Glutamatergic neuron (in vitro differentiated cells): ENCODE data around the gene P4HA1. TPM values are rescaled to one million over a fixed set of nuclear protein-coding genes. Genes with fewer than 3 reads are reported as not detected.

Experiments used
- DNase-seq: peaks from one replicate; pipeline ENCODE4 v3.0.0; 2022
- H3K27ac Mint-ChIP-seq: one replicate; pipeline ENCODE4 v1.8.0; 2020; ENCODE audit warnings: mild to moderate bottlenecking, mixed read lengths, inconsistent platforms; ENCODE audit not compliant: unreplicated experiment
- H3K27me3 Mint-ChIP-seq: one replicate; pipeline ENCODE4 v1.8.0; 2020; ENCODE audit warnings: mild to moderate bottlenecking, moderate library complexity, mixed read lengths, inconsistent platforms; ENCODE audit not compliant: unreplicated experiment
- H3K36me3 Mint-ChIP-seq: one replicate; pipeline ENCODE4 v1.8.0; 2020; ENCODE audit warnings: mild to moderate bottlenecking, mixed read lengths, inconsistent platforms; ENCODE audit not compliant: unreplicated experiment
- H3K4me1 Mint-ChIP-seq: one replicate; pipeline ENCODE4 v1.8.0; 2020; ENCODE audit warnings: mild to moderate bottlenecking, low read depth, mixed read lengths, inconsistent platforms; ENCODE audit not compliant: unreplicated experiment
- H3K4me3 Mint-ChIP-seq: one replicate; pipeline ENCODE4 v1.8.0; 2020; ENCODE audit warnings: mild to moderate bottlenecking, mixed read lengths, inconsistent platforms; ENCODE audit not compliant: unreplicated experiment
- H3K9me3 Mint-ChIP-seq: one replicate; pipeline ENCODE4 v1.8.0; 2020; ENCODE audit warnings: mild to moderate bottlenecking, moderate library complexity, mixed read lengths, inconsistent platforms; ENCODE audit not compliant: unreplicated experiment
- CTCF ChIP-seq: fragments of 200-600 bp; sonication (generic); IDR thresholded peaks from one replicate; pipeline ENCODE4 v1.5.0; 2021; ENCODE audit not compliant: partially characterized antibody, unreplicated experiment
- total RNA-seq: library from RNA; stranded (reverse); fragmentation: NEBNext Ultra II Directional; extraction: Animal tissue kit (Norgen Biotek cat#: 25700); gene quantifications from one replicate; pipeline ENCODE4 v1.2.1, GENCODE V29; 2021; ENCODE audit not compliant: unreplicated experiment

P4HA1 gene
- total RNA-seq, 1 donor from 2014 or later: 3.5 TPM

- no peaks in the 10 kb centered on the region for H3K9me3 Mint-ChIP-seq
- no peak for TF ChIP-seq CTCF
- H3K4me3 Mint-ChIP-seq: no peak overlapping the region
- peaks cover 2% of the 10 kb centered on the region for H3K4me1 Mint-ChIP-seq
- no peak for DNase-seq
- H3K36me3 Mint-ChIP-seq: no peaks in the 10 kb centered on the region
- H3K27ac Mint-ChIP-seq: no peak overlapping the region
- H3K27me3 Mint-ChIP-seq: no peaks in the 10 kb centered on the region
Measured at GRCh38 chr10:73131913-73132686, 35.4 kb upstream of the P4HA1 start.

GRCh38 chr10:73131301-73131700, 34.6 kb upstream of the P4HA1 start:
- Mint-ChIP-seq H3K4me1 (peaks cover 2% of the 10 kb centered on the region), H3K4me3 (no peak overlapping the region), H3K27me3 (no peaks in the 10 kb centered on the region), H3K36me3 (no peaks in the 10 kb centered on the region), H3K9me3 (no peaks in the 10 kb centered on the region), H3K27ac (no peak overlapping the region)
- no peak for DNase-seq
- TF ChIP-seq CTCF: no peak

GRCh38 chr10:73126343-73126742, 29.7 kb upstream of the P4HA1 start:
- no peaks in the 10 kb centered on the region for H3K27me3 Mint-ChIP-seq
- DNase-seq: no peak
- no peak overlapping the region for H3K27ac Mint-ChIP-seq
- no peak overlapping the region for H3K4me3 Mint-ChIP-seq
- no peaks in the 10 kb centered on the region for H3K4me1 Mint-ChIP-seq
- TF ChIP-seq CTCF: no peak
- no peaks in the 10 kb centered on the region for H3K36me3 Mint-ChIP-seq
- no peaks in the 10 kb centered on the region for H3K9me3 Mint-ChIP-seq

GRCh38 chr10:73119952-73120351, 23.3 kb upstream of the P4HA1 start:
- DNase-seq: no peak
- H3K4me3 Mint-ChIP-seq: no peak overlapping the region
- no peaks in the 10 kb centered on the region for H3K9me3 Mint-ChIP-seq
- no peak for TF ChIP-seq CTCF
- no peak overlapping the region for H3K27ac Mint-ChIP-seq
- H3K36me3 Mint-ChIP-seq: no peaks in the 10 kb centered on the region
- no peaks in the 10 kb centered on the region for H3K4me1 Mint-ChIP-seq
- H3K27me3 Mint-ChIP-seq: no peaks in the 10 kb centered on the region

GRCh38 chr10:73119457-73119856, 22.8 kb upstream of the P4HA1 start:
- no peaks in the 10 kb centered on the region for H3K27me3 Mint-ChIP-seq
- DNase-seq: no peak
- no peak overlapping the region for H3K27ac Mint-ChIP-seq
- TF ChIP-seq CTCF: no peak
- no peaks in the 10 kb centered on the region for H3K36me3 Mint-ChIP-seq
- H3K4me3 Mint-ChIP-seq: no peak overlapping the region
- H3K9me3 Mint-ChIP-seq: no peaks in the 10 kb centered on the region
- H3K4me1 Mint-ChIP-seq: no peaks in the 10 kb centered on the region
